ENCODE data around the gene LST1.

DNA sequence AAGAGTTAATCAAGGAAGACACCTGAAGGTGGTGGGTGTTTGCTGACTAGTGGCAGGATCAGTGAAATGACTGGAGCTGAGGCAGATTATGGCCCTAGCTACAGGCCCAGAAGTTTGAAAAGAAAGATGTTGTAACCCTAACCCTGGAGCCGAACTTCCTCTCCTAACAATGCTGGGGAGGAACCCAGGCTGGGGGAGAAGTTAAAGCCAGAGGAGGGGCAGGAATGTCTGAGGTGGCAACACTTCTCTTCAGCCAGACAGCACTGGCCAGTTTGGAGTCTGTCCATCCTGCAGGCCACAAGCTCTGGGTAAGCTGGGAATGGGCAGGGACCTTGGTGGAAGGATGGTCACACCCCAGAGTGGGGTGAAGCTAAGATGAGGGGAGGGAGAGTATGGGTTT, at the start of gene LST1:
- TF ChIP-seq, protein P1, sequence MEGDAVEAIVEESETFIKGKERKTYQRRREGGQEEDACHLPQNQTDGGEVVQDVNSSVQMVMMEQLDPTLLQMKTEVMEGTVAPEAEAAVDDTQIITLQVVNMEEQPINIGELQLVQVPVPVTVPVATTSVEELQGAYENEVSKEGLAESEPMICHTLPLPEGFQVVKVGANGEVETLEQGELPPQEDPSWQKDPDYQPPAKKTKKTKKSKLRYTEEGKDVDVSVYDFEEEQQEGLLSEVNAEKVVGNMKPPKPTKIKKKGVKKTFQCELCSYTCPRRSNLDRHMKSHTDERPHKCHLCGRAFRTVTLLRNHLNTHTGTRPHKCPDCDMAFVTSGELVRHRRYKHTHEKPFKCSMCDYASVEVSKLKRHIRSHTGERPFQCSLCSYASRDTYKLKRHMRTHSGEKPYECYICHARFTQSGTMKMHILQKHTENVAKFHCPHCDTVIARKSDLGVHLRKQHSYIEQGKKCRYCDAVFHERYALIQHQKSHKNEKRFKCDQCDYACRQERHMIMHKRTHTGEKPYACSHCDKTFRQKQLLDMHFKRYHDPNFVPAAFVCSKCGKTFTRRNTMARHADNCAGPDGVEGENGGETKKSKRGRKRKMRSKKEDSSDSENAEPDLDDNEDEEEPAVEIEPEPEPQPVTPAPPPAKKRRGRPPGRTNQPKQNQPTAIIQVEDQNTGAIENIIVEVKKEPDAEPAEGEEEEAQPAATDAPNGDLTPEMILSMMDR (IDR thresholded peaks at IDR 0.05; ENCODE audit: insufficient read depth, low read length, poor library complexity, severe bottlenecking): no peak
- no peak for TF ChIP-seq EZH2phosphoT487 (conservative IDR thresholded peaks at IDR 0.05; ENCODE audit: low read length)
